Measurements from ENCODE around the gene GALNT13. TPM values are rescaled to one million over a fixed set of nuclear protein-coding genes. Genes with fewer than 3 reads are reported as not detected.

The GALNT13 gene
- total RNA-seq, 1 donor from 2014 or later: 0.46 TPM

- no peak for DNase-seq (ENCODE audit: low read depth, low spot score)
These were observed 422.1 kb downstream of the GALNT13 start for GRCh38 chr2:154293864-154294263.

- DNase-seq (ENCODE audit: low read depth, low spot score): no peak
These were observed 434.7 kb downstream of the GALNT13 start for GRCh38 chr2:154306266-154306970.

- no peak for DNase-seq (ENCODE audit: low read depth, low spot score)
These were observed 435.3 kb downstream of the GALNT13 start for GRCh38 chr2:154307007-154307406.

GRCh38 chr2:154324601-154325000, 452.9 kb downstream of the GALNT13 start:
- no peak for DNase-seq (ENCODE audit: low read depth, low spot score)

GRCh38 chr2:154329510-154329909, 457.8 kb downstream of the GALNT13 start:
- no peak for DNase-seq (ENCODE audit: low read depth, low spot score)

- no peak for DNase-seq (ENCODE audit: low read depth, low spot score)
These were observed 460.1 kb downstream of the GALNT13 start for GRCh38 chr2:154331784-154332183.

GRCh38 chr2:154336201-154336600, 464.5 kb downstream of the GALNT13 start:
- no peak for DNase-seq (ENCODE audit: low read depth, low spot score)

- no peak for DNase-seq (ENCODE audit: low read depth, low spot score)
These were observed 466.7 kb downstream of the GALNT13 start for GRCh38 chr2:154338352-154338967.

GRCh38 chr2:154343282-154343681, 471.6 kb downstream of the GALNT13 start:
- DNase-seq (ENCODE audit: low read depth, low spot score): no peak

- DNase-seq (ENCODE audit: low read depth, low spot score): no peak
These were observed 479.2 kb downstream of the GALNT13 start for GRCh38 chr2:154350911-154351310.

GRCh38 chr2:154361276-154361675, 489.6 kb downstream of the GALNT13 start:
- no peak for DNase-seq (ENCODE audit: low read depth, low spot score)

- DNase-seq (ENCODE audit: low read depth, low spot score): no peak
These were observed 496.4 kb downstream of the GALNT13 start for GRCh38 chr2:154368153-154368552.

- DNase-seq (ENCODE audit: low read depth, low spot score): no peak
These were observed 499.2 kb downstream of the GALNT13 start for GRCh38 chr2:154370873-154371272.

GRCh38 chr2:154374416-154374815, 502.7 kb downstream of the GALNT13 start:
- DNase-seq (ENCODE audit: low read depth, low spot score): no peak

GRCh38 chr2:154375579-154375931, 503.8 kb downstream of the GALNT13 start:
- no peak for DNase-seq (ENCODE audit: low read depth, low spot score)

- DNase-seq (ENCODE audit: low read depth, low spot score): no peak
These were observed 510.4 kb downstream of the GALNT13 start for GRCh38 chr2:154381931-154382794.

- DNase-seq (ENCODE audit: low read depth, low spot score): no peak
These were observed 514.5 kb downstream of the GALNT13 start for GRCh38 chr2:154386186-154386585.

- no peak for DNase-seq (ENCODE audit: low read depth, low spot score)
These were observed 519.3 kb downstream of the GALNT13 start for GRCh38 chr2:154391051-154391450.

GRCh38 chr2:154392256-154392655, 520.5 kb downstream of the GALNT13 start:
- no peak for DNase-seq (ENCODE audit: low read depth, low spot score)

GRCh38 chr2:154394600-154394999, 522.9 kb downstream of the GALNT13 start:
- DNase-seq (ENCODE audit: low read depth, low spot score): no peak

- DNase-seq (ENCODE audit: low read depth, low spot score): no peak
These were observed 529.0 kb downstream of the GALNT13 start for GRCh38 chr2:154400563-154401290.

GRCh38 chr2:154402213-154402612, 530.5 kb downstream of the GALNT13 start:
- no peak for DNase-seq (ENCODE audit: low read depth, low spot score)
